SK-N-SH treated with all-trans-retinoic acid at 6 μM for 48 hours (cell line): Measurements from ENCODE around the gene CYTH4.

ENCODE experiments used
- ATAC-seq: fragments of 200-7000 bp; cut with Tn5 transposase; 3 replicates; pipeline ENCODE4 v1.9.1; 2020; ENCODE audit warnings: mild to moderate bottlenecking, moderate library complexity
- ARNTL ChIP-seq: fragments of 450-650 bp; formaldehyde crosslinking; IDR thresholded peaks from 2 replicates; pipeline ENCODE4 v1.5.0; 2020; ENCODE audit warnings: low read depth, mild to moderate bottlenecking, moderate library complexity, borderline replicate concordance
- CSRNP3 ChIP-seq: fragments of 250-450 bp; sonication (Bioruptor Pico); IDR thresholded peaks from 2 replicates; pipeline ENCODE4 v1.5.1; 2021; ENCODE audit warnings: mild to moderate bottlenecking, moderate library complexity
- ESRRG ChIP-seq: fragments of 250-450 bp; sonication (Bioruptor Pico); IDR thresholded peaks from 2 replicates; pipeline ENCODE4 v1.6.1; 2021; ENCODE audit warnings: mild to moderate bottlenecking
- GLIS3 ChIP-seq: fragments of 250-450 bp; sonication (Bioruptor Pico); IDR thresholded peaks from 2 replicates; pipeline ENCODE4 v1.5.0; 2020; ENCODE audit warnings: mild to moderate bottlenecking, moderate library complexity
- ISL1 ChIP-seq: fragments of 250-450 bp; sonication (Bioruptor Pico); IDR thresholded peaks from 2 replicates; pipeline ENCODE4 v2.1.2; 2022; ENCODE audit warnings: mild to moderate bottlenecking, moderate library complexity
- PATZ1 ChIP-seq: fragments of 250-450 bp; sonication (Bioruptor Pico); IDR thresholded peaks from 2 replicates; pipeline ENCODE4 v1.8.0; 2020; ENCODE audit warnings: mild to moderate bottlenecking, moderate library complexity, borderline replicate concordance
- POU6F1 ChIP-seq: fragments of 250-450 bp; sonication (Bioruptor Pico); IDR thresholded peaks from 2 replicates; pipeline ENCODE4 v1.8.0; 2021; ENCODE audit warnings: low read depth, mild to moderate bottlenecking, moderate library complexity, borderline replicate concordance
- PPARA ChIP-seq: fragments of 250-450 bp; sonication (Bioruptor Pico); IDR thresholded peaks from 2 replicates; pipeline ENCODE4 v1.5.0; 2020; ENCODE audit warnings: mild to moderate bottlenecking, borderline replicate concordance
- RARB ChIP-seq: fragments of 250-450 bp; sonication (Bioruptor Pico); IDR thresholded peaks from 2 replicates; pipeline ENCODE4 v1.8.0; 2021; ENCODE audit warnings: mild to moderate bottlenecking, moderate library complexity
- SNAI2 ChIP-seq: fragments of 250-450 bp; sonication (Bioruptor Pico); IDR thresholded peaks from 2 replicates; pipeline ENCODE4 v1.5.0; 2020; ENCODE audit warnings: mild to moderate bottlenecking, moderate library complexity
- TCF4 ChIP-seq: fragments of 250-450 bp; sonication (Bioruptor Pico); IDR thresholded peaks from 2 replicates; pipeline ENCODE4 v1.8.0; 2021; ENCODE audit warnings: mild to moderate bottlenecking, moderate library complexity, borderline replicate concordance
- TOX ChIP-seq: fragments of 250-450 bp; sonication (Bioruptor Pico); IDR thresholded peaks from 2 replicates; pipeline ENCODE4 v1.8.0; 2021; ENCODE audit warnings: mild to moderate bottlenecking, moderate library complexity, borderline replicate concordance
- TSHZ2 ChIP-seq: fragments of 250-450 bp; sonication (Bioruptor Pico); IDR thresholded peaks from 2 replicates; pipeline ENCODE4 v1.5.0; 2020; ENCODE audit warnings: mild to moderate bottlenecking, moderate library complexity
- ZC3H10 ChIP-seq: fragments of 250-450 bp; sonication (Bioruptor Pico); IDR thresholded peaks from 2 replicates; pipeline ENCODE4 v1.5.1; 2021; ENCODE audit warnings: mild to moderate bottlenecking, moderate library complexity
- ZFP3 ChIP-seq: fragments of 250-450 bp; sonication (Bioruptor Pico); IDR thresholded peaks from 2 replicates; pipeline ENCODE4 v1.5.0; 2020; ENCODE audit warnings: mild to moderate bottlenecking, moderate library complexity
- ZFP30 ChIP-seq: fragments of 450-650 bp; formaldehyde crosslinking; IDR thresholded peaks from 2 replicates; pipeline ENCODE4 v1.5.0; 2022; ENCODE audit warnings: mild to moderate bottlenecking, moderate library complexity
- ZNF565 ChIP-seq: fragments of 450-650 bp; formaldehyde crosslinking; conservative IDR thresholded peaks from 2 replicates; pipeline ENCODE4 v1.5.0; 2020; ENCODE audit warnings: low read depth, mild to moderate bottlenecking, moderate library complexity
- ZNF70 ChIP-seq: fragments of 450-650 bp; formaldehyde crosslinking; IDR thresholded peaks from 2 replicates; pipeline ENCODE4 v1.5.0; 2020; ENCODE audit warnings: mild to moderate bottlenecking, moderate library complexity
- ZNF8 ChIP-seq: fragments of 450-650 bp; formaldehyde crosslinking; IDR thresholded peaks from 2 replicates; pipeline ENCODE4 v1.5.0; 2020; ENCODE audit warnings: mild to moderate bottlenecking, moderate library complexity
- TF ChIP-seq, protein P1 (sequence below): fragments of 250-450 bp; sonication (Bioruptor Pico); IDR thresholded peaks from 2 replicates; pipeline ENCODE4 v1.5.1; 2020; ENCODE audit warnings: low read depth, mild to moderate bottlenecking, moderate library complexity

The CYTH4 gene

DNA sequence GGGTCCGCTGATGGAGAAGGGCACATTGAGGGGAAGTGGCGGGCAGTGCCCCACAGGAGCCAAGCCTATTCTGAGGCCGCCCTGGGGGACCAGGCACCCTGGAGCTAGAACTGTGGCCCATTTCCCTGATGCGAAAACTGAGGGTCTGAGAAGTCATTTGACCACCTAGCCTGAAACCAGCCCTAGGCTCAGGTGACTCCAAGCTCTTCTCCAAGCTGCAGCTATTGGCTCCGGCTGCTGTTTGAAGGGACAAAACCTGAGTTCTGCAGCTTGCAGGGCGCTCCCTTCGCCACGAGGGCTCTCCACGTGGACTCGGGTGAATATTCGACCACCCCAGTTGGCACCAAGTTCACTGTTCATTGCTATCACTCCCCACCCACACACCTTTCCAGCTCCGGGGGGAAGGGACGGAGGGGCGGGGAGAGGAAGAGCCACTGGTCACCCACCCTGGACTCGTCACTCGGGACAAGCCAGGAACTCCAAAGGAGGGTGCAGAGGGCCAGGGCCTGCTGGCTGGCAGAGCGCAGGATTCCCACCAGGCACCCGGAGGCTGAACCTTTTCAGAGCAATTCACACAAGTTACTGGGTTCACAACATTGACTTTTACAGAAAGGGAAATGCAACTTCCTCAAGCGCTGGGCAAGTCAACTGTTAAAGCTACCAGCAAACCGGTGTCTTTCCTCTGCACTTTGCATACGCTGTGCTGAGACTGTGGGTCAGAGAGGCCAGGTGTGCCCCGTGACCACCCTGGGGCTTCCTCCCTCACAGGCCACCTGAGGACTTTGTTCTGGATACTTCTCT lies 37.2 kb upstream of the CYTH4 start:
- no peak for TF ChIP-seq TOX (CRISPR knock-in tag)
- TF ChIP-seq RARB, result no peak
- TF ChIP-seq ZNF70 (CRISPR knock-in tag), result no peak
- TF ChIP-seq TSHZ2, result no peak
- TF ChIP-seq ZNF565, result no peak
- TF ChIP-seq TCF4 (CRISPR knock-in tag), result no peak
- no peak for TF ChIP-seq ARNTL (CRISPR knock-in tag)
- no peak for TF ChIP-seq ESRRG (CRISPR knock-in tag)
- TF ChIP-seq ISL1 (CRISPR knock-in tag), result no peak
- no peak for TF ChIP-seq POU6F1 (CRISPR knock-in tag)
- no peak for ATAC-seq

DNA sequence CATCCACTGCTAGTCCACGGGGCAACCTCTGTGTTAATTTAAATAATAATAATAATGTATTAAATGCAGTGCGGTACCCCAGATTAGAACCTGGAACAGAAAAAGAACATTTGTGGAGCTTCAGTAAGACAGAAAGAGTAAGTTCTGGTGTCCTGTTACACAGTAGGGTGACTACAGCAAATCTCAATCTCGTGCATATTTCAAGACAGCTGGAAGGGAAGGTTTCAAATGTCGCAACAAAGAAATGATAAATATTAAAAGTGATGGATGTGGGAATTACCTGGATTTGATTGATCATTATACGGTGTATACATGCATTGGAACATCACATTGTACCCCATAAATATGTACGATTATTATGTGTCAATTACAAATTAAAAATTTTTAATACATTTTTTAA lies 36.6 kb upstream of the CYTH4 start:
- no peak for ATAC-seq
- TF ChIP-seq ZNF565 (no peak), ZNF8 (CRISPR knock-in tag) (no peak), ZC3H10 (CRISPR knock-in tag) (no peak), TCF4 (CRISPR knock-in tag) (no peak), RARB (no peak), GLIS3 (no peak), PATZ1 (CRISPR knock-in tag) (no peak), ZNF70 (CRISPR knock-in tag) (no peak), SNAI2 (CRISPR knock-in tag) (no peak), ZFP30 (no peak), TSHZ2 (no peak)

DNA sequence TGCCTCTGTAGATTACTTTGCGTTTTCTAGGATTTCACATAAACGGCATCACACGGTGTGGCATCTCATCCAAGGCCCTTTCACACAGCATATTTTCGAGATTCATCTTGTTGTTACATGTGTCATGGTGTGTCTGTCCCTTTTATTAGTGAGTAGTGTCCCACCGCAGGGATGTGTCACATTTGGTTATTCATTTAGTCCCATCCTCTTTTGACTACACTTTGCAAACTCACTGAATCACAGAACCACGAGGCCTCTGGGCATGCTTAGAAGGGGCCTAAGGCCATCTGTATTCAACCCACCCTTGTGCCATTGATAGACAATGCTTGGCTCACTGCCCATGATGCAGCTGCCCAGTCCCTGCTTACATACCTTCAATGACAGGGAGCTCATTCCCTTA lies 34.1 kb upstream of the CYTH4 start:
- ATAC-seq, result no peak
- TF ChIP-seq PATZ1 (CRISPR knock-in tag) (no peak), ZFP3 (CRISPR knock-in tag) (no peak), SNAI2 (CRISPR knock-in tag) (no peak), CSRNP3 (no peak), ZFP30 (no peak), PPARA (CRISPR knock-in tag) (no peak)
- TF ChIP-seq, protein P1, sequence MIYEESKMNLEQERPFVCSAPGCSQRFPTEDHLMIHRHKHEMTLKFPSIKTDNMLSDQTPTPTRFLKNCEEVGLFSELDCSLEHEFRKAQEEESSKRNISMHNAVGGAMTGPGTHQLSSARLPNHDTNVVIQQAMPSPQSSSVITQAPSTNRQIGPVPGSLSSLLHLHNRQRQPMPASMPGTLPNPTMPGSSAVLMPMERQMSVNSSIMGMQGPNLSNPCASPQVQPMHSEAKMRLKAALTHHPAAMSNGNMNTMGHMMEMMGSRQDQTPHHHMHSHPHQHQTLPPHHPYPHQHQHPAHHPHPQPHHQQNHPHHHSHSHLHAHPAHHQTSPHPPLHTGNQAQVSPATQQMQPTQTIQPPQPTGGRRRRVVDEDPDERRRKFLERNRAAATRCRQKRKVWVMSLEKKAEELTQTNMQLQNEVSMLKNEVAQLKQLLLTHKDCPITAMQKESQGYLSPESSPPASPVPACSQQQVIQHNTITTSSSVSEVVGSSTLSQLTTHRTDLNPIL (CRISPR knock-in tag), result no peak
